Measurements from ENCODE around the gene HPN. TPM values are rescaled to one million over a fixed set of nuclear protein-coding genes. Genes with fewer than 3 reads are reported as not detected.

HPN gene
- total and polyA plus RNA-seq, 7 donors, result 0.36 to 1.8 (median 0.66) TPM; not detected in 2

DNA sequence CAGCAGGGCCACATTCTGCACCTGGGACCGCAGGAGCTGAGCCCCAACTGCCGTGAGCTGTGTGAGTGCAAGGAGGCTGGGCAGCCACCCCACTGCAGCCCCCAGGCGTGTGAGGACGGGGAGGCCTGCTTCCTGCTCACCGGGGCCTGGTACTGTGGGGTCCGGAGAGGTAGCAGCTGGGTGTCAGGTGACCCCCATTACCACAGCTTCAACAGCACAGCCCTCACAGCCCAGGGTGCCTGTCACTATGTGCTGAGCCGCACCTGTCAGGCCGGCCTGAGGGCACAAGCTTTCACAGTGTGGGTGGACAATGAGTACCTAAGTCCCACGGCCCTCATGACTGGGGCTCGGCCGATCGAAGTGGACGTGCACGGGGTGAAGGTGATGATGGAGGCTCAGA lies 38.3 kb downstream of the HPN start:
- H3K4me3 ChIP-seq, result no peak overlapping the region
- H3K4me1 ChIP-seq, result no peaks in the 10 kb centered on the region
- no peak overlapping the region for H3K27ac ChIP-seq
- TF ChIP-seq, protein P1, sequence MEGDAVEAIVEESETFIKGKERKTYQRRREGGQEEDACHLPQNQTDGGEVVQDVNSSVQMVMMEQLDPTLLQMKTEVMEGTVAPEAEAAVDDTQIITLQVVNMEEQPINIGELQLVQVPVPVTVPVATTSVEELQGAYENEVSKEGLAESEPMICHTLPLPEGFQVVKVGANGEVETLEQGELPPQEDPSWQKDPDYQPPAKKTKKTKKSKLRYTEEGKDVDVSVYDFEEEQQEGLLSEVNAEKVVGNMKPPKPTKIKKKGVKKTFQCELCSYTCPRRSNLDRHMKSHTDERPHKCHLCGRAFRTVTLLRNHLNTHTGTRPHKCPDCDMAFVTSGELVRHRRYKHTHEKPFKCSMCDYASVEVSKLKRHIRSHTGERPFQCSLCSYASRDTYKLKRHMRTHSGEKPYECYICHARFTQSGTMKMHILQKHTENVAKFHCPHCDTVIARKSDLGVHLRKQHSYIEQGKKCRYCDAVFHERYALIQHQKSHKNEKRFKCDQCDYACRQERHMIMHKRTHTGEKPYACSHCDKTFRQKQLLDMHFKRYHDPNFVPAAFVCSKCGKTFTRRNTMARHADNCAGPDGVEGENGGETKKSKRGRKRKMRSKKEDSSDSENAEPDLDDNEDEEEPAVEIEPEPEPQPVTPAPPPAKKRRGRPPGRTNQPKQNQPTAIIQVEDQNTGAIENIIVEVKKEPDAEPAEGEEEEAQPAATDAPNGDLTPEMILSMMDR (IDR thresholded peaks at IDR 0.05), result no peak
- TF ChIP-seq POLR2A (IDR thresholded peaks at IDR 0.05) (no peak), EP300 (IDR thresholded peaks at IDR 0.05) (no peak), POLR2AphosphoS5 (IDR thresholded peaks at IDR 0.05) (no peak)
- 80 to 89% methylated on average over 14 of the region's 14 CpGs for WGBS, 2 donors
- no peaks in the 10 kb centered on the region for H3K27me3 ChIP-seq
- no peaks in the 10 kb centered on the region for H3K36me3 ChIP-seq
- no peaks in the 10 kb centered on the region for H3K9me3 ChIP-seq
- no peak for DNase-seq
- intact Hi-C loops (cut with DNase I), result no loop called here

DNA sequence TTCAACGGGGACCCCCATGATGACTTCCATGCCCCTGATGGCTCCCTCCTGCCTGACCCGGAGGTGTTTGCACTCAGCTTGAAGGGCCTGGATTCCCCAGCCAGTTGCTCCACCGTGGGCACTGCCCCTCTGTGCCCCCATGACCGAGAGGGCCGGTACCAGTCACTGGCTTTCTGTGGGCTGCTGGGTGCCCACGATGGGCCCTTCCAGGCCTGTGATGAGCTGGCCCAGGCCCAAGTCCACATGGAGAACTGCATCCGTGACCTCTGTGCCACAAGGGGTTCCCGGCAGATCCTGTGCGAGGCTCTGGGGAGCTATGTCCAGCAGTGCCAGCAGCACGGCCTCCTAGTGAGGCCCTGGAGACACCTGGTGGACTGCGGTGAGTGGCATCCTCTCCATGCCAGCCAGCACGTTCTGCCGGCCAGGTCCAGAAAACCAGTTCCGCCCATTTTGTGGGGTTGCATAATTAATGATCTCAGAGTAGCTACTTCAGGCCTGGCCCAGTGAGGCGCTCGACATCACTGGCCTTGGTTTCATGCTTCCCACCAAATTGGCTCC lies 39.2 kb downstream of the HPN start:
- TF ChIP-seq, protein P1 (IDR thresholded peaks at IDR 0.05), result no peak
- TF ChIP-seq POLR2AphosphoS5 (IDR thresholded peaks at IDR 0.05) (no peak), EP300 (IDR thresholded peaks at IDR 0.05) (no peak), POLR2A (IDR thresholded peaks at IDR 0.05) (no peak)
- Histone ChIP-seq H3K9me3 (no peaks in the 10 kb centered on the region), H3K4me3 (no peak overlapping the region)

DNA sequence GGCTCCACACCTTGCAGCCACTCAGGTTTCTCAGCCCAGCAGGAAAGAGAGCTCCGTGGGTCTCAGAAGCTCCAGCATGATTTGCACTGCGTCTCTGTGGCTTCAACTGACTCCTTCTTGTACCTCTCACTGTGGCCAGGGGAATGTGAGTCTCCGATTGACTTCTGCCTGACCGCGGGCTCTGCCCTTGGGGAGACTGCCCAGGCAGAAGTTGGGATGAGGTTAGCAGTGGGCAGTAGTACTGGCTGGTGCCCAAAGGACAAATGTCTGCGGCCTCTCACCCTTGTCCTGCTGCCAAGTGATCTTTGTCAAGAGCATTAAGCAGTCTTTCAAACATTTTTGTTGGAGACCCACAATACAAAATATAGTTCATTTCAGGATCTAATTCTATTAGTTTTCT lies 39.7 kb downstream of the HPN start:
- 88 to 90% methylated on average over 6 of the region's 6 CpGs for WGBS, 2 donors
- no peaks in the 10 kb centered on the region for H3K9me3 ChIP-seq
- no peaks in the 10 kb centered on the region for H3K36me3 ChIP-seq
- intact Hi-C loops (cut with DNase I), result no loop called here
- H3K4me1 ChIP-seq, result no peaks in the 10 kb centered on the region
- no peaks in the 10 kb centered on the region for H3K27me3 ChIP-seq
- no peak overlapping the region for H3K4me3 ChIP-seq
- no peak for DNase-seq
- no peak overlapping the region for H3K27ac ChIP-seq
- TF ChIP-seq POLR2A (IDR thresholded peaks at IDR 0.05) (no peak), EP300 (IDR thresholded peaks at IDR 0.05) (no peak), POLR2AphosphoS5 (IDR thresholded peaks at IDR 0.05) (no peak)
- TF ChIP-seq, protein P1 (IDR thresholded peaks at IDR 0.05), result no peak

More for the DNA sequence above, 39.2 kb downstream of the HPN start:
- DNase-seq, result no peak
- H3K27me3 ChIP-seq, result no peaks in the 10 kb centered on the region
- H3K36me3 ChIP-seq, result no peaks in the 10 kb centered on the region
- no peak overlapping the region for H3K27ac ChIP-seq
- H3K4me1 ChIP-seq, result no peaks in the 10 kb centered on the region
- WGBS, 2 donors, result 82 to 91% methylated on average over 16 of the region's 16 CpGs
- intact Hi-C loops (cut with DNase I), result no loop called here

DNA sequence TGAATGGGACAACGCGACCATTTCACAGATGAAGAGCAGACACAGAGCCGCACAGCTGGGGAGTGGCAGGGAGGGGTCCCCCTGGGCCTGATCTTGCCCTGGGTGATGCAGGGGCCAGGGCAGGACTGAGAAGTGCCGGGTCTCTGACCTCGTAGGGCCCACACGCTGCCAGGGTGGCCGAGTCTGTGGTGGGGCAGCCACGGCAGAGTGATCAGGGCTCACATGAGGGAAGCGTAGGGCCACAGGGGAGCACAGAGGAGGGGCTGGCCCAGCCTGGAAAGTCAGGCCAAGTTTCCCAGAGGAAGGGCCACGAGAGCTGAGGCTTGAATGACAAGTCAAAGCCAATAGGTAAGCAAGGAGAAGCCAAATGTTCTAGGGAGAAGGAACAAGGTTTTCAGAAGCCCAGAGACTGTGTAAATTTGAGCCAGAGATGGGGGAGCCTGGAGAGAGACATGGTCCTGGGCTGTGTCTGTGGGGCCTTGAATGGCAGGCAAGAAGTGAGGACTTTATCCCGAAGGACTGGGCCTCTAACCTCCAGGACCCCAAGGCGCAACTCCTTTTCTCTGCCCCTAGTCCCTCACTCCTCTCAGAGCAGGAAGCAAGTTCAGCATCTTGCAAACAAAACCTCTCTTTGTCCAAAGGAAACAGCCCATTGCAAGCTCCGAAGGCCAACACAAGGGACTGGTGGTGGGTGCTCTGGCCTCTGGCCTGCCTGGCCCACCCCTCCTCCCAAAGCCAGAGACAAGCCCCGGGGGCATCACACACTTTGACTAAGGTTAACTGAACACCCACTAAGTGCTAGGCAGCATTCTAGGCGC lies 42.4 kb downstream of the HPN start:
- H3K27me3 ChIP-seq, result peaks cover 0 to 3% (median 0%) of the 10 kb centered on the region in 3 donors
- no peaks in the 10 kb centered on the region for H3K36me3 ChIP-seq
- H3K9me3 ChIP-seq, result no peaks in the 10 kb centered on the region
- no peak overlapping the region for H3K4me3 ChIP-seq
- H3K4me1 ChIP-seq, result no peaks in the 10 kb centered on the region
- TF ChIP-seq, protein P1 (IDR thresholded peaks at IDR 0.05), result no peak
- TF ChIP-seq EP300 (IDR thresholded peaks at IDR 0.05) (no peak), POLR2A (IDR thresholded peaks at IDR 0.05) (no peak)
- intact Hi-C loops (cut with DNase I), result no loop called here
- 75 to 86% methylated on average over 15 of the region's 15 CpGs for WGBS, 2 donors
- no peak overlapping the region for H3K27ac ChIP-seq
- no peak for DNase-seq
